GM19463 (cell line): ENCODE results near the gene GNPDA1.

Experiments
- ATAC-seq: cut with Tn5 transposase; IDR thresholded peaks from one replicate; pipeline ENCODE4 v1.9.1; 2021; ENCODE audit warnings: mild to moderate bottlenecking, moderate library complexity; ENCODE audit not compliant: unreplicated experiment

GNPDA1 gene

DNA sequence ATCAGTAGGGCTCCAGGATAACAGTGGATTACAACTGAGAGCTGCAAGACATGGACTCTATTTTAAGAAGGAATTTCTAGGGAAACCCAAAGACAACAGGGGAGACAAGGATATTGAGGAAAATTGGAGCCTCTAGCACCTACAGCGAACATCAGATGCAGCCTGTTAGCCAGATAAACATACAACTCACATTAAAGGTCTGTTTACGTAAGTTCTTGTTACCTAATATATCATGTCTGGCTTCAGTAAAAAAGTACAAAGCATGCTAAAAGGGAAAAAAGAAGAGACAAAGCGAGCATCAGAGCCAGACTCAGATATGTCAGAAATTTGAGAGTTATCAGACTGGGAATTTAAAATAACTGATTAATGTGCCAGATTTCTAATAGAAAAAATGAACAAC, 17.2 kb downstream of the GNPDA1 start:
- ATAC-seq: no peak

DNA sequence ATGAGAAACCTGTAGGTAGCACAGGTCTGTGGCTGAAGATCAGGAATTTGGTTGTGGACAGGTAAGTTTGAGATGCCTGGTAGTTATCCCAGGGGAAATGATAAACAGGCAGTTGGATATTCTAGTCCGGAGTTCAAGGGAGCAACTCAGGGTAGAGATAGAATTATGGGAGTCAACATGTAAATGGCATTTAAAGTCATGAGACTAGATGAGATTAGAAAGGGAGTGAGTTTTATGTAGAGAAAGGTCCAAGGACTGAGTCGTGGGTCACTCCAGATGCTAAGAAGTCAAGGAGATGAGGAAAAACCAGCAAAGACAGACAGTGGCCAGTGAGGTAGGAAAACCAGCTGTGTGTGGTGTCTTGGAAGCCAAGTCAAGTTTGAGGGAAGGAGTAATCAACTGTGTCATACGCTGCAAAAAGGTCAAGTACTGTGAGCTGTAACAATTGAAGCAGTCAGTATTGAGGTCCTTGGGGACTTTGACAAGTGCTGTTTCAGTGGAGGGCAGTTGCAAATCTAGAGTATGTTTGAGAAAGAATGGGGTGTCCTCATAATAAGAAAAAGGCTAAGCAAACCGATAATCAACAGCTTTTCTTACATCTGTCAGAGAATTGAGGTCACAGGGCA, 18.2 kb downstream of the GNPDA1 start:
- ATAC-seq: no peak

DNA sequence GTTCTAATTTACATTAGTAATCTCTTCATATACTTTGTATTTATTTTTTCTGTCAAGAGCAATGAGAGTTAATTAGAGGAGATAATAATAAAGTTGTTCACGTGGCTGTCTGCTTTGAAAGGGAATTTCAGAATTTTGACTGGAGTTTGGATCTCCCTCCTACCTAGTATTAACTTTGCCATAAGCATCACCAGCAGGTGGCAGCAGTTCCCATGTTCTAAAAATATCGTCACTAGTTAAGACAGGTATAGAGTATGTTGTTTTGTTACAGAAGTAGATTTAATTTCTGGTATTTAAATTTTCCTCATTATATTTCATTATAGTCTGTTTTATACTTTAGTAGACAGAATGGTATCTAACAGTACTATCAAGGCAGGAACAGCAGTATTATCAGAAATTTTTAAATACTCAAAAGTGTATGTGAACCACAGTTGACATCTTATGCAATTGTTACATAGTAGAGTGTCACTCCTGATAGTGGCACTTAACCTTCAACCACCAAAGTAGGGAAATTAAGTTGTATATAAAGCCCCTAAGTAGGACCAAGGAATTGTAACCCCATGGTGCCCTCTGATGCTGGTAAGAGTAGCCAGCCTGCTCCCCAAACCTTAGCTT, 20.4 kb downstream of the GNPDA1 start:
- peak; percentile 48 for ATAC-seq

DNA sequence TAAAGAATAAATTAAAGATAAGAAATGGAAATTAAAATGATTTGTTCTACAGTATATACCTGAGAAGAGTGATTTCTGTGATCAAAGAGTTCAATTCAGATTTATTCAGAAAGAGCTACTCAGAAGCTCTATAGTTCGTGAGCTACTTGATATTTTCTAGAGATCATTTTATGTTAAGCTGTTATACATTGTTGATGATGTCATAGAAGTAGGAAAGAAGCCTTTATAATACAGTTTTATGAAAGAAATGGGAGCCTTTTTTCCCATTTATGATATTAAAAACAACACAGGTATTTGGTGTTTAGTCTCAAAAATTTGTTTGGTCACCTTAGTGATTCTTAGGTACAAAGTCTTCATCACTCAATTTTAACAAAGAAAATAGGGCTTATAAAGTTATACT, 23.1 kb downstream of the GNPDA1 start:
- no peak for ATAC-seq

- no peak for ATAC-seq
These were observed 26.8 kb downstream of the GNPDA1 start for GRCh38 chr5:141986072-141986471.

- ATAC-seq: no peak
These were observed 30.2 kb downstream of the GNPDA1 start for GRCh38 chr5:141982626-141983025.

GRCh38 chr5:141978389-141978788, 34.4 kb downstream of the GNPDA1 start:
- ATAC-seq: no peak

GRCh38 chr5:141976176-141976575, 36.7 kb downstream of the GNPDA1 start:
- no peak for ATAC-seq

DNA sequence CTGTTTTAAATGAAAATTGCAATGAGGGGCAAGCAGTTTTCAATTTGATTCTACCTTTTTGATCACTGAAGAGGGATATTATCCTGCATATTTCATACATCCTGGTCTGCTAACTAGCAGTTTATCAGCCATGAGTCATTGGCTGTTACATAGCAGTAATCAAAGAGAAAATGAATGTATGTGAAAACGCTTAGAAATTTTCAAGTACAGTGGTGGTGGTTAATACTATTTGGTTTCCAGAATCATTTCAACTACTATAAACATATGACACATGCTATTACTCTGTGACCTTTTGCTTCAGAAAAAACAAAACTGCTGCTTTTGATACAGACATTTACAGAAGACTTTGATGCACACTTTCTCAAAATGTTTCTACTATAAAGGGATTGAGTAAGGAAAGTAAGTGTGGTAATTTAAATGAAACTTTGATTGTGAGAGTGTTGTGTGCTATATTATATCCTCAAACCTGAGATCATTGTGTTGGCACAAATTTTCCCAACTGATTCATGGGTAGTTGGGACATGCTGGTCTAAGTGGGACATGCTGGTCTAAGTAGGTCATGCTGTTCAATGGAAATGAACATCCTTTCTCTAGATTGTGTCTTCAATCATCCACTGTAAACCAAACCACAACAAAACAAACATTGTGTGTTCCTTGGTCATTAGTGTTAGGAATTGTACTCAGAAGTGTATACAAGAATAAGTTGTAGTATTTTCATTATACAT, 38.8 kb downstream of the GNPDA1 start:
- ATAC-seq: no peak

- peak; percentile 48 for ATAC-seq
These were observed 42.8 kb downstream of the GNPDA1 start for GRCh38 chr5:141969783-141970771.

GRCh38 chr5:141968914-141969608, 43.8 kb downstream of the GNPDA1 start, which contains the start of gene RNF14:
RNF14 (plus strand) TSS chr5:141969105; CDS start chr5:141973589, 4,484 bp downstream.
- ATAC-seq: peak; percentile 89

DNA sequence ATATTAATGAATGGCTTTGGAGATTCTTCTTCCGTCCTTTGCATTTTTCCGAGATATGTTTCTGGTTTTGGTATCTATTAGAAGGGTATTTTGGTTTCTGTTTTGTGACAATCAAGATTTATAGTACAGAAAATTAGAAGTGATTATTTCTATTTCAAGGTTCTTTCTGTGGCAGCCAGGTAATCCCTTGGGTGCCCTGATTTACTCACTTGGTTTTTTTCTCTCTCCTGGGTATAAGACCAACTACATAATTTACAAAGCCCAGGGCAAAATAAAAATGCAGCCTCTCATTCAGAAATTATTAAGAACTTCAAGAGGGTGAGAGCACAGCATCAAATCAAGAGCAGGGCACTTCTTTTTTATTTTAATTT, 45.9 kb downstream of the GNPDA1 start:
- no peak for ATAC-seq

GRCh38 chr5:141966275-141966962, 46.4 kb downstream of the GNPDA1 start:
- ATAC-seq: no peak

DNA sequence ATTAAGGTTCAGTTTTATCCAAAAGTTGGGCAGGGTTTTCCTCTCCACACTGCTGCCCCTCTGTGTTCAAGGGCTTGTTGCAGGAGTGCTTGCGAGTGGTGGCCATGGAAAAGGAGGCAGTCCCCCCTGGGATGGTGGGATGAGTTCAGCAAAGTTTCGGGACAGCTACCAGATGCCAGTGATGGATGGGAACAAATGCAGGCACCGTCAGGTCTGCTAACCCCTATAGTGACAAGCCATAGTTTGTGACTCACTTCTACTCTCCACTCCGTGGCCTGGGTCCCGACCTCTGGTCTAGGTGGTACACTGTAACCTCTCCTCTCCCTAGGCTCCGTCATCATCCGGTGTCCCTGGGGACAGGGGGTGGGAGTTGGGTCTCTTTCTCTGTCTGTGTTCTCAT, 47.8 kb downstream of the GNPDA1 start:
- no peak for ATAC-seq

DNA sequence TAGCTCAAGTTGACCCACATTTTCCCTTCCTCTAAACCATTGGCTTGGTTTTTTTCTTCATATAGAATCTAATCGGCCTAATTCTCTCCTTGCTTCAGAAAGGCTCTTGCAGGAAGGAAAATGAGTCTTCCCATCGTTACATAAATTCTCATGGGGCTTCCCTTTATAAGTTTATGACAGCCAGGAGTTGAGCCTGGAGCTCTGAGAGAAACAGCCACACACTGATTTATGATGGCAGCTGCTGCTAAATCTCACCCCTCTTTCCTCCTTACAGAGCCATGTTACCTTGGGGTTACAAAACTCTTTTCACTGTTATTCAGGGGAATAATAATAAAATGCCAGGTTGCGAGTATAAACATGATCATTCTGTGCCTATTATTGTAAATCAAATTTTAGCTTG, 49.1 kb downstream of the GNPDA1 start:
- ATAC-seq: no peak

- ATAC-seq: no peak
These were observed 51.4 kb downstream of the GNPDA1 start for GRCh38 chr5:141961466-141961865.

- ATAC-seq: peak; percentile 96
These were observed 52.1 kb downstream of the GNPDA1 start for GRCh38 chr5:141960449-141961323.

DNA sequence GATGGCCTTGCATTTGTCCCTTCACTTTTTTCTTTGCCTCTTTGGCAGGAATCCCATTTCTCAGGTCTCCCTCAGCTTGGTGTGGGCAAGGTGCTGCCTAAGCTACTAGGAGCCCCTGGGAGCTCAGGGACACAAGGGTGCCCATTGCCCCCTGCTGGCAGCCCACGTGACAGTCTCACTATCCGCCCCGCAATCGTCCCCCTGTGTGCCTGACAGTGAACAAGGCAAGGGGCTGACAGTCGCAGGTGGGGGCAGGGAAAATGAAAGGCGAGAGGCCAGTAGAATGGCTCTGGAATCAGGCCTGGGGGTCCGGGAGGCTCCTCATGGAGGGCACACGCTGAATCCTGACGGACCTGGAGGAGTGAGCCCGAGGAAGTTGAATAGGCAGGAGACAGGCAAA, 52.8 kb downstream of the GNPDA1 start:
- ATAC-seq: no peak
